Measurements from ENCODE around the gene NDUFA7.

DNA sequence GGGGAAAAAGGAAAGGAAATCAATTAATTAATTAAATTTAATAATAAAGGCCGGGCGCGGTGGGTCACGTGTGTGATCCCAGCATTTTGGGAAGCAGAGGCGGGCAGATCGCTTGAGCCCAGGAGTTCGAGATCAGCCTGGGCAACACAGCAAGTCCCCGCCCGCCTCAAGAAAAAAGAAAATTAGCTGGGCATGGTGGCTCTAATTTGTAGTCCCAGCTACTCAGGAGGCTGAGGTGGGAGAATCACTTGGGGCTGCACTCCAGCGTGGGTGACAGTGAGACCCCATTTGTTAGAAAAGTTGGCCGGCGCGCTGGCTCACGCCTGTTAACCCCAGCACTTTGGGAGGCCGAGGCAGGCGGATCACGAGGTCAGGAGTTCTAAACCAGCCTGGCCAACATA is 12.3 kb downstream of the NDUFA7 start:
- TF ChIP-seq, protein P1, sequence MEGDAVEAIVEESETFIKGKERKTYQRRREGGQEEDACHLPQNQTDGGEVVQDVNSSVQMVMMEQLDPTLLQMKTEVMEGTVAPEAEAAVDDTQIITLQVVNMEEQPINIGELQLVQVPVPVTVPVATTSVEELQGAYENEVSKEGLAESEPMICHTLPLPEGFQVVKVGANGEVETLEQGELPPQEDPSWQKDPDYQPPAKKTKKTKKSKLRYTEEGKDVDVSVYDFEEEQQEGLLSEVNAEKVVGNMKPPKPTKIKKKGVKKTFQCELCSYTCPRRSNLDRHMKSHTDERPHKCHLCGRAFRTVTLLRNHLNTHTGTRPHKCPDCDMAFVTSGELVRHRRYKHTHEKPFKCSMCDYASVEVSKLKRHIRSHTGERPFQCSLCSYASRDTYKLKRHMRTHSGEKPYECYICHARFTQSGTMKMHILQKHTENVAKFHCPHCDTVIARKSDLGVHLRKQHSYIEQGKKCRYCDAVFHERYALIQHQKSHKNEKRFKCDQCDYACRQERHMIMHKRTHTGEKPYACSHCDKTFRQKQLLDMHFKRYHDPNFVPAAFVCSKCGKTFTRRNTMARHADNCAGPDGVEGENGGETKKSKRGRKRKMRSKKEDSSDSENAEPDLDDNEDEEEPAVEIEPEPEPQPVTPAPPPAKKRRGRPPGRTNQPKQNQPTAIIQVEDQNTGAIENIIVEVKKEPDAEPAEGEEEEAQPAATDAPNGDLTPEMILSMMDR (IDR thresholded peaks at IDR 0.05; ENCODE audit: poor library complexity, severe bottlenecking) = no peak
- TF ChIP-seq POLR2AphosphoS5 (IDR thresholded peaks at IDR 0.05) = no peak
- no peak for TF ChIP-seq EZH2 (IDR thresholded peaks at IDR 0.05; ENCODE audit: borderline replicate concordance, insufficient read depth, low read length, poor library complexity, severe bottlenecking)
- TF ChIP-seq MXI1 (conservative IDR thresholded peaks at IDR 0.05; ENCODE audit: poor library complexity, severe bottlenecking) = no peak
- no peak for TF ChIP-seq SMC3 (conservative IDR thresholded peaks at IDR 0.05; ENCODE audit: poor library complexity)
